Measurements from ENCODE around the gene CDC14C.
"Not testable (repeated sequence)": the region's sequence is repeated elsewhere in the genome, so short reads cannot be mapped to it uniquely, and the experiment has no call there.

CDC14C gene

DNA sequence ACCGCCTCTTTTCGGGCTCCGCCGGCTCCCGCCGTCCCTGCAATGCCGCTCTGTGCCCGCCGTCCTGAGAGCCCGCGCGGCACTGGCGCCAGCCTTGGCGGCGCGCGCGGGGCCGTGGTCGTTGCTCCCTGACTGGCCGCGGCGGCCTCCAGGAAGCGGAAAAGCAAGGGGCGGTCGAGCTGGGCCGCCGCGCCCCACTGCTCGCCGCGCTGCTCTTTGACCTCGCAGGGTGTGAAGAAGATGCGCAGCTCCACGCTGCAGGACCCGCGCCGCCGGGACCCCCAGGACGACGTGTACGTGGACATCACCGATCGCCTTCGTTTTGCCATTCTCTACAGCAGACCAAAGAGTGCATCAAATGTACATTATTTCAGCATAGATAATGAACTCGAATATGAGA lies at the start of gene CDC14C:
Gene CDC14C, plus strand, starts transcription at position 115 of the 400 bp plus-strand sequence. Its CDS starts 126 bp downstream, at position 241.
- DNase-seq (ENCODE audit: low read depth in 2 of 2): no peak

DNA sequence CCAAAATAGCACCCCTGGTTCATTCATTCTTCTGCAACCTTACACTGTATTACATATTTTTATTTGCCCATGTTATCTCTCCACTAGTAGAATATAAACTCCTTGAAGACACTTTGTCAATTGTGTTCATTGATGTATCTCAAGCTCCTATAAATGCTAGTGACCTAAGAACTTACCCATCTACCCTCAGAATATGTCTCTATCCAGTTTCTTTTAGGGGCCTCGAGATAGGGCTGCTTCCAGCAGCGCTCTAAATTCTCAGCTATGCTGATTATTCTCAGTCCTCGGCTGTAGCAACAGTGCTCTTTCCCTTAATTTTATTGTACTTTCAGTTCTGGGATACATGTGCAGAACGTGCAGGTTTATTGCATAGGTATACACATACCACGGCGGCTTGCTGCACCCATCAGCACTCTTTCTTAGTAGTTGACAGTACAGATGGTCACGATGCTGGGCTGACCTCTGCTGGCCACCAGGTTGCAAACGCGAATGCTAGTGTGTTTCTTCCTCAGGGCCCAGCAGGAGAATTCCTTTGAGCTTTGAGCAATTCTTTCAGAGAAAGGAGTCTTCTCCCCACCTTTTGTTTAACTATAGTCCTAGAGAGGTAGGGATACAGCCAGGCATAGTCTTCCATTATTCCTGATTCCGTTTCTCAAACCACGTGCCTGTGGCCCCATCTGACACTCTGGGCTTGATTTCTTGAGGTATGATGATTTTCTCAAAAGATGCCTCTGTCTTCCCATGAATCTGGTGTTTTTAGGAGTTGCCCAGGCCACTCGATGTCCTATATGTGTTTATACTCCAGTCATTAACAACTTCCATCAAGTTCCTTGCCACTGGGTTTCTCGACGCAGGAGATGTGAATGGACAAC lies 49.1 kb upstream of the CDC14C start:
- DNase-seq (ENCODE audit: low read depth in 2 of 2): no peak

- DNase-seq (ENCODE audit: low read depth in 2 of 2): no peak
These were observed 48.3 kb upstream of the CDC14C start for GRCh38 chr7:48876087-48876486.

GRCh38 chr7:48880851-48881250 lies 43.5 kb upstream of the CDC14C start:
- no peak for DNase-seq (ENCODE audit: low read depth in 2 of 2)

GRCh38 chr7:48887500-48887899 lies 36.8 kb upstream of the CDC14C start:
- DNase-seq (ENCODE audit: low read depth in 2 of 2): no peak

DNA sequence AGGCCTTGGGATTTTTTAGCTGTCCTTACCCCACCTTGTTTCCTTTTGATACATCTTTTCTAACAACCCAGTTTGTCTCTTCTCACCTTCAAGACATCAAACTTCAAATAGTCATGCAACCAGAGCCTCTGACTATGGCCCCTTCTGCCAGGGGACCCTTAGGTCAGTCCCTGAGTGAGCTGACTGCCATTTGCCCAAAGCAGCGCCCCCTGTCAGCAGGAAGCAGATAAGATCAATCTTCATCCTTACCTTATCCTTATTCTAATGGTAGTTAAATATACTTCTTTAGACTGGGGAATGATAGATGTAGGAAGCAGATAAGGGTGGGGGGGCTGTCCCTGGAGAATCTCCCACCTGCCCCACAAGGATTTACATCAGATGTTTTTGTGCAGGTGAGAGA lies 29.8 kb upstream of the CDC14C start:
- DNase-seq (ENCODE audit: low read depth in 2 of 2): no peak

DNA sequence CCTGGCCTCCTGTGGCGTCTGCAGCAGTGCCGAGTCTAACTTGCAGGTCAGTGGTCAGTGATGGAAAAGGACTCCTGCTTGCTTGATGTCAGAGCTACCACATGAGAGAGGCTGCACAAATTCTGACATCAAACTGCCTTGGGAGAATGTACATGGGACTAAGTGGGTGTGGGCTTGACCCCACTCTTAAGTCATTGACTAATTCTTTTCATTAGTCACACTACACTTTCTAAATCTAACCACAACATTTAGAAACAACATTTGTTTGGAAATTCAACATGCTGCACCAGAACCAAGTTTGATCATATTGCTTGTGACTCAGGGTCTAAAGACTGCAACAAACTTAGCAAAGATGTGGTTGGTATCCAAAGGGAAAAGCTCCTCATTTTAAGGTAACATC lies 24.4 kb upstream of the CDC14C start:
- DNase-seq (ENCODE audit: low read depth in 2 of 2): no peak

DNA sequence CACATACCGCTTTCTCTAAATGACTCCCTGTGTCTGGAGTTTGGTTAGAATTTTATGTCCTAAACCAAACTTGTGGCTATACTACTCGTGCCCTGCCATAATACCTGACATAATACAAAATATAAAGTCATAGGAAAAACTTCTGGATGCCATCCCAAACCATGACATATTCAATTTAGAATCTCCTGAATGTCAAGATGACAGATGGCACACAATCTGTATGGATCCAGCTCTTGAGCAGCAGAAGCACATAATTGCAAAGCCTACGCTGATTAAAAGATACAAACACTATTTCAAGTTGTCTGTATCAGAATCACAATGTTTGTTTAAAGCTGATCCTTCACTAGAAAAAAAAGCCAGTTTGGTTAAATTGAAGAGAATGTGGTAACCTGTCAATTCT lies 22.4 kb upstream of the CDC14C start:
- DNase-seq (ENCODE audit: low read depth in 2 of 2): no peak

GRCh38 chr7:48904975-48905374 lies 19.4 kb upstream of the CDC14C start:
- no peak for DNase-seq (ENCODE audit: low read depth in 2 of 2)

DNA sequence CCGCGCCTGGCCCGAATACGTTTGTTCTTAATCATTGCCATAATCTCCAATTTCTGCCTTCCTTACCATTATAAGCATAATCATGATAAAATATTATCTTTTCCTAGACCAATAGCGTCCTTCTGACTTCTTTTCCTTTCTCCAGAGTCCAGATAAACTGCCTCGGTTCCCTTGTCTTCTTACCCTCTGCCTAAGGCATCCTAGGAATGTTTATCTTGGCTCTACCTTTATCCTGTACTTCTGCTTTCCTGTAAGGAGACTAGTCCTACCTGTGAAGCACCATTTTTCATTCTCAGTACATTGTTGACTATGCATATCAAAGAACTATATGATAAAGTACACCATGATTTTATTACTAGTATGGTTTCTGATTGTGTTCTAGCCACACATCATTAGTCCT lies 18.7 kb upstream of the CDC14C start:
- not testable (repeated sequence) for DNase-seq (ENCODE audit: low read depth in 2 of 2)

- not testable (repeated sequence) for DNase-seq (ENCODE audit: low read depth in 2 of 2)
These were observed 14.5 kb upstream of the CDC14C start for GRCh38 chr7:48909887-48910286.

DNA sequence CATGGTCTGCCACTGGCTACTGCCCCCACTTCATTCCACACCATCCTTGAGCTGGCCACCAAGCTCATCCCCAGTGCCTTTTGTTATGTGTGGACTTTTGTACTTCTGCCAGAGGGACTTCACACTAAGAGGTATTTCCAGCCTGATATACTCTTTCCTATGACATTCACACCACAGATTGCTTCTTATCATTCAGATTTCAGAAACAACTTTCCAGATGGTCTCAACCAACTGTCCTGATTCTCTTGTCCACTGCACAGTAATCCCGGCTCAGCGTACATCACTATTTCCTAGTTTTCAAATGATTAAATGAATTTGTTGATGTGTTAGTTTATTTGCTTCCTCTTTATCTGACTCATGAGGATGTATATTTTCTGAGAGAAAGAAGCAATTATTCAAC lies 7.1 kb downstream of the CDC14C start:
- no peak for DNase-seq (ENCODE audit: low read depth in 2 of 2)

DNA sequence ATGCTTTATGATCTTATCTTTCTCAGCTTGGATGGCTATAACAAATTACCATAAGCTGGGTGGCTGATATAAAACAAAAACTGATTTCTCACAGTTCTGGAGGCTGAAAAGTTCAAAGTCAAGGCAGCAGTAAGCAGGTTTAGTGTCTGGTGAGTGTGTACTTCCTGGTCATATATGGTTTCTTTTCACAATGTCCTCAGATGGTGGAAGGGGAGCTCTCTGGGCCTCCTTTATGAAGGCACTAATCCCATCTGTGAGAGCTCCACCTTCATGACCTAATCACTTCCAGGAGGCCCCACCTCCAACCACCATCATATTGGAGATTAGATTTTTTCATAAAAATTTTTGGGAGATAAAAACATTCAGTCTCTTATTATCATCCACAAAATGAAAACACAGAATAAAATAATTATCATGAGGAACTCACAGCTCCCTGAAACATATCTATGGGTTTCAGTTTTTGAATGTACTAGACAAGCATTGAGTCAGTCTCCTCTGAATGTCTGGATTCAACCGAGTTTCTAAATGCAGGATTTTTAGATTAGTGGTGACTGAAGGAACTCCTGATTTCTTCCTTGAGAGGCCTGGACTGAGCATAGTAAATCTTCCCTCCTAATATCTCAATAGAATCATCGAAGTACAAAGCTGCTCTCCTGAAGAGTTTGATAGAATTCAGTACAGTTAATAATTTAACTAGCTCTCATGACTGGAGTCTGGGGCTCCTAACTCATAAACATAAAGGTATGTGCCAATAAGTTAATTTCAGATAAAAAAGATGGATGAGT lies 8.0 kb downstream of the CDC14C start:
- no peak for DNase-seq (ENCODE audit: low read depth in 2 of 2)

- no peak for DNase-seq (ENCODE audit: low read depth in 2 of 2)
These were observed 9.3 kb downstream of the CDC14C start for GRCh38 chr7:48933549-48934085.

DNA sequence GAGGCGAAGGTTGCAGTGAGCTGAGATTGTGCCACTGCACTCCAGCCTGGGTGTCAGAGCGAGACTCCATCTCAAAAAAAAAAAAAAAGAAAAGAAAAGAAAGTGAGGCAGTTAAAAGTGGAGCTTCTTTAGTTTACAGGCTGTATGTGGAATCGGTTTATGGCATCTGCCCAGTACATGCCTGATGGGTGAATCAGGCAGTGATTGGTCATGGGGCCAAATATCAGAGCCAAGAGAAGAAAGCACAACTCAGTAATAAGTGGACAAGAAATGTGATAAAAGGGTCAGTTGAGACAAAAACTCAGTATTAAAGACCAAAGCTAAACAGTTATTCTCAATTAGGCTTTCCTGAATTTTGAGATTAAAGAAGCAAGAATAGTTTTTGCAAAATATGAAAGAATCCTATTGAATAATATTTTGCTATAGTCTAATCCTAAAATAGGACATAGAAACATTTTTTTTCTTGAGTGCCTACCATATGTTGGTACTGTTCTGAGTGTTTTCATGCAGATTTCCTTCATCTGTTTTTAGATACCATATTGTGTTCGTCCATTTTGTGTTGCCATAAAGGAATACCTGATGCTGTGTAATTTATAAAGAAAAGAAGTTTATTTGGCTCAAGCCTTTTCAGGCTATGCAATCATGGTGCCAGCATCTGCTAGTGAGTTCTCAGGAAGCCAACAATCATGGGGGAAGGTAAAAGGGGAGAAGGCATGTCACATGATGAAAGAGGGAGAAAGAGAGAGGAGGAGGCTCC lies 14.4 kb downstream of the CDC14C start:
- DNase-seq (ENCODE audit: low read depth in 2 of 2): no peak

DNA sequence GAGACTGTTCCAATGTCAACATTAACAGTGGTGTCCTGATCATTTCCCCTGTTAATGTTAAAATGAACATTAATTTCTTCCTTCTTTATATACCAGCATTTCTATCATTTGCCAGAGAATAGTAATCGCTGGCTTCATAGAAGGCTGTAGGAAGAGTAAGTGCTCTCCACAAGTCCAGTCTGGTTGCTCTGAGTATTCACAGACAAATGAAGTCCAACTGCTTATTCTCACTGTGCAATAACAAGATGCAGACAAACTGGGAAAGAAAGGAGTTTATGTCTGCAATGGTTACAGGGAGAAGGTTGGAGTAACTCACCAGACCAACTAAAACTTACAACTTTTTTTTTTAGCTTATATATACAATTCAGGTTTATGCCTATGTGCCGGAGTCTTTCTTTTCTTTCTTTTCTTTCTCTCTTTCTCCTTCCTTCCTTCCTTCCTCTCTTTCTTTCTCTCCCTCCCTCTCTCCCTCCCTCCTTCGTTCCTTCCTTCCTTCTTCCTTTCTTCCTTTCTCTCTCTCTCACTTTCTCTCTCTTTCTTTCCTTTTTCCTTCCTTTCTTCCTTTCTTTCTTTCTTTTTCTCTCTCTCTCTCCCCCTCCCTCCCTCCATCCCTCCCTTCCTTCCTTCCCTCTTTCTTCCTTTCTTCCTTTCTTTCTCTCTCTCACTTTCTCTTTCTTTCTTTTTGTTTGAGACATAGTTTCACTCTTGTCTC lies 19.1 kb downstream of the CDC14C start:
- no peak for DNase-seq (ENCODE audit: low read depth in 2 of 2)

DNA sequence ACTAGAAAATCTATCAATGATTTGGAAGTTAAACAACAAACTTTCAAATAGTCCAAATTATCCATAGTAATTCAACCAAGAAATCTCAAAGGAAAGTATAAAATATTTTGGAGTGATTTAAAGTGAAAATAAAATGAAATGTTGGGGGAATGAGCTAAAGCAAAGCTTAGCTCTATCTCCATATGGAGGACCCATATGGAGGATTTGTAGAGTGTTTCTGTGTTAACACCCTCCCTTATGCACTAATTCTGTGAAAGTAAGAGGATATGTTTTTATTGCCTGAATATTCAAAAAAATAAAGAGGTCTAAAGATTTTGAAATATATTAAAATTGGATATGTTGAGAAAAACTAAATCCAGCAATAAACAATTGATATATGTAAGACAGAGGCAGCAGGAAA lies 31.6 kb downstream of the CDC14C start:
- DNase-seq (ENCODE audit: low read depth in 2 of 2): no peak

DNA sequence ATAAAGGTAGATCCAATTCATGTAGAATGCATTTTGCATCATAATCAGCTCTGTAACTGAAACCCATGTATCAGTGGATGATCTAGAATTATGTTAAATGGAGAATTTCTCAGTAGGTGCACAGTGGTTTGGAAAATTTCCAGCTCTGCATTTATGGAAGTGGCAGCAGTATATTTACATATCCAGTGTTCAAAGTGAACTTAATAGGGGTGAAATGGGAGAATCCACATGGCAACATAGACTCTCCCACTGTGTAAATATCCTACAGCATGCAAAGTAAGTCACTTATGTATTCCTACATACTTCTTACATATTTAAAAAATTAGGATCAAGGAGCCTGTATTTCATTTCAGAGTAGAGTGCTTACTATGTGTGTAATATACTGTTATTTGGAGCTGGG lies 35.3 kb downstream of the CDC14C start:
- no peak for DNase-seq (ENCODE audit: low read depth in 2 of 2)

DNA sequence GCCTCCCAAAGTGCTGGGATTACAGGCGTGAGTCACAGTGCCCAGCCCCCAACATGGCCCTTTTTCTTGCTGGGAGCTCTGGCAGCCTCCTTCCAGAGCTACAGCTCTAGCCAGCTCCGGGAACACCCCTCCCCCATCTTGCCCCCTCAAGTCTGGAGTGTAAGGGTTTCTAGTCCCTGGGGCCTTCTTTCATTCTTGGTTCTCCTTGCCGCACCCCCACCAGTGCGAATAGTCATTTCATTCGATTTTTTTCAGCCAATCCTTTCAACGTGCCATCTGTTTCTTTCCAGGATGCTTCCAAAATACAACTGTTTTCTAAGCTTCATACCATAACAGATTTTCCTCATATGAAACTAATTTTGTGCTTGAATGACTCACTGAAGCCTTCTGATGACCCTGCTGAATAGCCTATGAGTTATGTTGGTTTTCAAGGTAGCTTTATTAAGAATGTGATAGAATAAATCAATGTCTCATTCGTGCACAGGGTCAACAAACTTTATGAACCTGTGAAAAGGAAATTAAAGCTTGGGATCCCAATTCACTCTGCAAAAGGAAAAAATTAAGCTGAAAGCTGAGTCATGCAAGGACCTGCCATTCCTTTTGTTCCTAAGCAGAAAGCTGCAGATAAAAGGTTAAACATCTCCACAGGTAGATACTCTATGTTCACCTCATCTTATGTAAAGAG lies 38.6 kb downstream of the CDC14C start:
- DNase-seq (ENCODE audit: low read depth in 2 of 2): no peak

DNA sequence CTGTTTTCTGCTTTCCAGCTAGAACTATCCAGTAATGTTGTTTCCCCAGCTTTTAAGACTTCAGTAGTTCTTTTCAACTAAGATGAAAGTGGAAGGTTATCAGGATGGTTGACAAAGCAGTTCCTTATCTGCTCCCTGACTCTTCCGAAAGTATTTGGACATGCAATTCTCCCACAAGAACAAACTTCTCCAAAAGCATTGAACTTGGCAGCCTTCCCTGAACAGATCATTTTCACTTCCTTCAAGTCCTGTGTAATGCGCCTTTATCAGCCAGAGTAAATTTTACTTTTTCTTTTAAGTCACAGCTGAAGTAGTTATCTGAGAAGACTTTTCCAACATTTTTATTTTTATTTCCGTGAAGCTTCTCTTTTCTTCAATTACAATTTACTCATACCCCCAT lies 39.7 kb downstream of the CDC14C start:
- no peak for DNase-seq (ENCODE audit: low read depth in 2 of 2)

GRCh38 chr7:48971173-48971572 lies 46.8 kb downstream of the CDC14C start:
- DNase-seq (ENCODE audit: low read depth in 2 of 2): no peak
